Muscle layer of colon (tissue), 2 donors: ENCODE results near the gene DNAJC1.
"Not testable (repeated sequence)": the region's sequence is repeated elsewhere in the genome, so short reads cannot be mapped to it uniquely, and the experiment has no call there.

Experiments used
- H3K27ac ChIP-seq: one replicate; pipeline ENCODE4 v1.7.0; 2013; ENCODE audit warnings: low read depth, mild to moderate bottlenecking, low read length, moderate library complexity
- H3K27me3 ChIP-seq, 2 donors: one replicate each; pipeline ENCODE4 v1.7.0; 2013; ENCODE audit warnings: low read length in 2 of 2, mild to moderate bottlenecking in 2 of 2; ENCODE audit not compliant: insufficient read depth in 2 of 2, control insufficient read depth in 1 of 2
- H3K36me3 ChIP-seq: one replicate; pipeline ENCODE4 v1.7.0; 2013; ENCODE audit warnings: mild to moderate bottlenecking, low read length; ENCODE audit not compliant: insufficient read depth
- H3K4me1 ChIP-seq: one replicate; pipeline ENCODE4 v1.7.0; 2013; ENCODE audit warnings: mild to moderate bottlenecking, low read length; ENCODE audit not compliant: insufficient read depth
- H3K4me3 ChIP-seq, 2 donors: one replicate each; pipeline ENCODE4 v1.7.0; 2013; ENCODE audit warnings: low read length in 2 of 2, low read depth in 1 of 2, mild to moderate bottlenecking in 1 of 2, moderate library complexity in 1 of 2
- H3K9ac ChIP-seq: one replicate; pipeline ENCODE4 v1.7.0; 2013; ENCODE audit warnings: low read length
- H3K9me3 ChIP-seq: one replicate; pipeline ENCODE4 v1.7.0; 2013; ENCODE audit warnings: mild to moderate bottlenecking, low read length
- donor health status: abdominal sarcoma.
- donor health status: Adenocarcinoma of cecum.

DNAJC1 gene, protein sequence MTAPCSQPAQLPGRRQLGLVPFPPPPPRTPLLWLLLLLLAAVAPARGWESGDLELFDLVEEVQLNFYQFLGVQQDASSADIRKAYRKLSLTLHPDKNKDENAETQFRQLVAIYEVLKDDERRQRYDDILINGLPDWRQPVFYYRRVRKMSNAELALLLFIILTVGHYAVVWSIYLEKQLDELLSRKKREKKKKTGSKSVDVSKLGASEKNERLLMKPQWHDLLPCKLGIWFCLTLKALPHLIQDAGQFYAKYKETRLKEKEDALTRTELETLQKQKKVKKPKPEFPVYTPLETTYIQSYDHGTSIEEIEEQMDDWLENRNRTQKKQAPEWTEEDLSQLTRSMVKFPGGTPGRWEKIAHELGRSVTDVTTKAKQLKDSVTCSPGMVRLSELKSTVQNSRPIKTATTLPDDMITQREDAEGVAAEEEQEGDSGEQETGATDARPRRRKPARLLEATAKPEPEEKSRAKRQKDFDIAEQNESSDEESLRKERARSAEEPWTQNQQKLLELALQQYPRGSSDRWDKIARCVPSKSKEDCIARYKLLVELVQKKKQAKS

DNA sequence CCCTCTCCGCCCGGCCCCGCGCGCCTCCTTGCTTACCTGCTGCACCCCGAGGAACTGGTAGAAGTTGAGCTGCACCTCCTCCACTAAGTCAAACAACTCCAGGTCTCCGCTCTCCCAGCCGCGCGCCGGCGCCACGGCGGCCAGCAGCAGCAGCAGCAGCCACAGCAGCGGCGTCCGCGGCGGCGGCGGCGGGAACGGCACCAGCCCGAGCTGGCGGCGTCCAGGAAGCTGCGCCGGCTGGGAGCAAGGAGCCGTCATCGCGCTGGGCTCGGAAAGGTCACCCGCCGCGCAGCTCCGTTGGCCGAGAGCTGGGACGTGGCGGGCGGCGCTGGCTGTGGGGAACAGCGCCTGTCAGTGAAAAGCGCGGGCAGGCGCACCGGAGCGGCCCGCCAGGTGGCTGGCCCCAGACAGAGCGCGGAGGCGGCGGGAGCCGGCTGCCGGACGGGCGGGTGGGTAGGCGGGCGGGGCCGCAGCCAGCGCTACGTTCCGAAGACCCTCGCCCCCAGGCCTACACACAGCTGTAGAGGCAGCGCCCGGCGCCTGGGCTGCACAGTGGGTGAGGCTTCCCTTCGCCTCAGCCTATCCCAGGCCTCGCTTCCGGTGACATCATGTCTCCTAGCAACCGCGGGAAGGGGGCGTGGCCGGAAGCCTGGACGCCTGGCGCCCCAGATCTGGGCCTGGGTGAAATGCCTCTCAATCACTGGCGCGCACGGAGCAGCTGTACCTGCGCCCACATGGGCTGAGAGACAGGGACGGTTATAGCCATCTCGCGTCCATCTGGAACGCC is at the start of gene DNAJC1:
TSS of gene DNAJC1 (minus strand) at position 554 of the 787 bp plus-strand sequence. CDS start at position 258, 296 bp downstream.
- peak within 1 kb of the TSS; percentile 53 for H3K9ac ChIP-seq
- no peaks in the 10 kb centered on the region for H3K9me3 ChIP-seq
- H3K27me3 ChIP-seq: no peaks in the 10 kb centered on the region
- peaks cover 20% of the 10 kb centered on the region for H3K4me1 ChIP-seq
- H3K4me3 ChIP-seq: peak within 1 kb of the TSS; percentile 67 to 94
- H3K36me3 ChIP-seq: no peaks in the 10 kb centered on the region
- peak within 1 kb of the TSS; percentile 95 for H3K27ac ChIP-seq

DNA sequence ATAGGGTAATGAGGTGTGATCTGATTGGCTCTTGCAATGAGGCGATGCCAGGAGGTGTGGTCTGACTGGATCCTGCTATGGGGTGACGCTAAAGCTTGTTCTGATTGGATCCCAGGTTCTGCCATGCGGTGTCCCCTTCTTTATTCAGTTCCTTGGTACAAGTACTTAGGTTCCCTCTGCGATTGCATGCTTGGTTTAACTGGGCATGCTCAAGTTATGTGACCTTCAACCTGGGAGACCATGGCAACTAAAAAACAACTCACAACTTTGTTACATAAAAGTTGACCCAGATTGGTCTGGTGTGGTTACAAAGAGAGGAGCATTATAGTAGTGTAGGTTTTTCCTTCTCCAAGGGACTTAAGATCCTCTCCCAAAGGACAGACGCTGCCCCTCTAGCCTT is 49.5 kb upstream of the DNAJC1 start:
- Histone ChIP-seq H3K9me3 (no peaks in the 10 kb centered on the region), H3K4me3 (no peak overlapping the region), H3K27ac (no peak overlapping the region), H3K27me3 (no peaks in the 10 kb centered on the region), H3K36me3 (no peaks in the 10 kb centered on the region), H3K4me1 (no peaks in the 10 kb centered on the region), H3K9ac (no peak overlapping the region)

DNA sequence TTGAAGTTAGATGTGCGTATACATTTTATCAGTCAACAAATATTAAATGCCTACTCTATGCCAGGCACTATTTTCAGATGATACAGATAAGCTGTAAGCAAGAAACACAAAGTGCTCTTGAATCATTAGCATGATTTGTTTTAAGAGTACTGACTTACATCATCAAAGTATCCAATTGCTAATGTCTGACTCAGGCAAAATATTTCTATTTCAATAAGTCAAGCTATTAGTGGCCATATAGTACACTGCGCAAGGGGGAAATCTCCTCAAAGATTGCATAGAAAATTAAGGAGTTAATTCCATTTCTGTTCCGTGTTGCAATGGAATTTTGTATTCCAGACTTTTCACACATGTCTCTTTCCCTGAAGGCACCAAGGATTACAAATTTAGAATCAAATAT is 46.1 kb upstream of the DNAJC1 start:
- Histone ChIP-seq H3K36me3 (no peaks in the 10 kb centered on the region), H3K9ac (no peak overlapping the region), H3K9me3 (no peaks in the 10 kb centered on the region), H3K4me3 (no peak overlapping the region), H3K27me3 (no peaks in the 10 kb centered on the region), H3K27ac (no peak overlapping the region), H3K4me1 (no peaks in the 10 kb centered on the region)

DNA sequence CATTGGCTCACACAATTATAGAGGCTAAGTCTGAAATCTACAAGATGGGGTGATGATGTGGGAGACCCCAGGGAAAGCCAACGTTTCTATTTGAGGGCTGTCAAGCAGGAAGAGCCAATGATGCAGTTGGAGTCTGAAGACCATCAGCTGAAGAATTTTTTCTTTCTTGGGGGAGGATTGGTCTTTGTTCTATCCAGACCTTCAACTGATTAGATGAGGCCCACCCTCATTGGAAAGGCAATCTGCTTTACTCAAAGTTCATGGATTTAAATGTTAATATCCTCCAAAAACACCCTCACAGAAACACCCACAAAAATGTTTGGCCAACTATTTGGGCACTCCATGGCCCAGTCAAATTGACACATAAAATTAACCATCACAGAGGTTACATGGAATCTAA is 44.3 kb upstream of the DNAJC1 start:
- no peaks in the 10 kb centered on the region for H3K9me3 ChIP-seq
- no peaks in the 10 kb centered on the region for H3K4me1 ChIP-seq
- H3K27ac ChIP-seq: no peak overlapping the region
- H3K36me3 ChIP-seq: no peaks in the 10 kb centered on the region
- no peak overlapping the region for H3K9ac ChIP-seq
- no peak overlapping the region for H3K4me3 ChIP-seq
- no peaks in the 10 kb centered on the region for H3K27me3 ChIP-seq

DNA sequence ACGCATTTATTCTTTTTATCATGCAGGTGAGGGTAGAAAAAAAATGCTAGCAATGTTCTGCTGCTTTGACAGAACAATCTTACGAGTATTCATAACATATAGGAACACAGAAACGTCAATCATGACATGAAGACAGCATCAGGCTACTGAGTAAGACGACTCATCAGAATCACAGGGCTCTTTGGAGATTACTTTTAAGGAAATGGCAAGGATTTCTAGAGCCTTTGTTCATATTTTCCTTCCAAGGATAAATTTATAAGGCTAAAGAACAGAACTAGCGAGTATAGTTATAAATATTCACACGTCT is 39.8 kb upstream of the DNAJC1 start:
- Histone ChIP-seq H3K4me3 (no peak overlapping the region), H3K27me3 (no peaks in the 10 kb centered on the region), H3K9me3 (no peaks in the 10 kb centered on the region), H3K4me1 (no peaks in the 10 kb centered on the region), H3K36me3 (no peaks in the 10 kb centered on the region), H3K9ac (no peak overlapping the region), H3K27ac (no peak overlapping the region)

DNA sequence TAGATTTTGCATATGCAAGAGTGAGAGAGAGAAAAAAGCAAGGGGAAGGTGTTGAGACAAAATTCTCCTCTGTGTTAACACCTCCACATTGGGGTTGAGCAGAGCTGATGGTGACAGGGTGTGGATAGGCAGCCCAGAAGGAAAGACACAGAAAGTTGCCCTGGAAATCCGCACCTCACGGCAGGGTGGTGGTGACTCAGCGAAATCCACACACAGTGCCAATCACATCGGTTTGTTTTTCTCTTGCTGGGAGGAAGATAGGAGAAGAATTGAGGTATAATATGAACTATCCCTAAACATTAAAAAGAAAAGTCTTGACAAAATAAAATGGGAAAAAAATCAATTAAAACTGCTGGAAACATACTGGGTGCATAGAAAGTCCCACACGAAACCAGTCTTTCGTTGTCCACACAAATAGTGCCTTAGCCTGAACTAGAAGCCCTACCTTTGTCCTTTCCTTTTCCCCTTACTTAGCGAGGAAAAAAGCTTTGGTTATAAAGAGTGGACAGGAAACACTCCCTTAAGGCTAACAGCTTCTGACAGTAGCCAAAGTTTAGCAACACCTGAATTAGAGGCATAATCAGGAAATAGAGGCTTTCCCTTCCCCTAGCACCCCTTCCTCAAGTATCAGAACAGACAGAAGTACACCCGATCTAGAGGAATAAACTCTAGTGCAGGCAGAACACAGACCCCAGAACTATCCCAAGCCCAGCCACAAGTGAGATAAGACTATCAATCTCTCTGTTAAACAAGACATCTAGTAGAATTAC is 39.2 kb upstream of the DNAJC1 start:
- Histone ChIP-seq H3K4me1 (no peaks in the 10 kb centered on the region), H3K27ac (no peak overlapping the region), H3K9ac (no peak overlapping the region), H3K4me3 (no peak overlapping the region), H3K36me3 (no peaks in the 10 kb centered on the region), H3K27me3 (no peaks in the 10 kb centered on the region), H3K9me3 (no peaks in the 10 kb centered on the region)

DNA sequence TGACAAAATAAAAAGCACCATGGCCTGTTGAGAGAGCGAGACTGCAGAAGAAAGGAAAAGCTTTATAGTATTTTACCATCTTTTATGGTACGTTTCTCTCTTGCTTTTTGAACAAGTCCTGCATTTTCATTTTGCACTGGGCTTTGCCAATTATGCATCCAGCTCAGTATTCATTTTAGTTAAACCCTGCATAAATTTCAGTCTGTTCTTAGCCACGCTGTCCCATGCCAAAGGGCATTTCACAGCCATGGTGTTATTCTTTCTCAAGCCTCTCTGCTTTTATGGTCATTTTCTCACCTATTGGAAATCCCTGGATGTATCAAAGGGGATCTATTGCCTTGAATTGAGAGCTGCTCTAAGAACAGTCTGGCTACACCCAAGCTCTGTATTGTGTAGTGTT is 30.8 kb upstream of the DNAJC1 start:
- no peaks in the 10 kb centered on the region for H3K4me1 ChIP-seq
- no peak overlapping the region for H3K27ac ChIP-seq
- H3K4me3 ChIP-seq: no peak overlapping the region
- H3K9me3 ChIP-seq: no peaks in the 10 kb centered on the region
- no peaks in the 10 kb centered on the region for H3K36me3 ChIP-seq
- no peak overlapping the region for H3K9ac ChIP-seq
- H3K27me3 ChIP-seq: no peaks in the 10 kb centered on the region

DNA sequence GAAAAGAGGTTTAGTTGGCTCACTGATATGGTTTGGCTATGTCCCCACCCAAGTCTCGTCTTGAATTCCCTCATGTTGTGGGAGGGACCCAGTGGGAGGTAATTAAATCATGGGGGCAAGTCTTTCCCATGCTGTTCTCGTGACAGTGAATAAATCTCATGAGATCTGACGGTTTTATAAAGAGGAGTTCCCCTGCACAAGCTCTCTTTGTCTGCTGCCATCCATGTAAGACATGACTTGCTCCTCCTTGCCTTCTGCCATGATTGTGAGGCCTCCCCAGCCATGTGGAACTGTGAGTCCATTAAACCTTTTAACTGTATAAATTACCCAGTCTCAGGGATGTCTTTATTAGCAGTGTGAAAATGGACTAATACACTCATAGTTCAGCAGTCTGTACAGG is 28.7 kb upstream of the DNAJC1 start:
- H3K9me3 ChIP-seq, H3K36me3 ChIP-seq, H3K27me3 ChIP-seq, H3K4me1 ChIP-seq, H3K9ac ChIP-seq, H3K27ac ChIP-seq, H3K4me3 ChIP-seq: not testable (repeated sequence)

DNA sequence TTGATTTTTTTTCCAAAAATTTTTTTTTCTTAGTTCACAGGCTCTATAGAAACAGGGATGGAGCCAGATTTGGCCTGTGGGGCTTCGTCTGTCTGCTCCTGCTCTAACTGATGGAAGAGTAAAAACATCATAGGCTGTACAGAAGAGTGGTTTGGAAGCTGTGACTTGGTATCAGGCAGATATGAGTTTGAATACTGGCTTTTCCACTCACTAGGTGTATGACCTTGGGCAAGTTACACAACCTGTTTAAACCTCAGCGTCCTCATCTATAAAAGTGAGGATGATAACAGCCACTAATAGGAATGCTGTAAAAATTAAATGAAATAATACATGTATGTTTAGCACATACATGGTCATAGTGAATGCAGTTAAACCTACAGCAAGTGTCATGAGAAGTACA is 26.9 kb upstream of the DNAJC1 start:
- Histone ChIP-seq H3K4me1 (no peaks in the 10 kb centered on the region), H3K27ac (no peak overlapping the region), H3K9ac (no peak overlapping the region), H3K36me3 (no peaks in the 10 kb centered on the region), H3K9me3 (no peaks in the 10 kb centered on the region), H3K4me3 (no peak overlapping the region), H3K27me3 (no peaks in the 10 kb centered on the region)

DNA sequence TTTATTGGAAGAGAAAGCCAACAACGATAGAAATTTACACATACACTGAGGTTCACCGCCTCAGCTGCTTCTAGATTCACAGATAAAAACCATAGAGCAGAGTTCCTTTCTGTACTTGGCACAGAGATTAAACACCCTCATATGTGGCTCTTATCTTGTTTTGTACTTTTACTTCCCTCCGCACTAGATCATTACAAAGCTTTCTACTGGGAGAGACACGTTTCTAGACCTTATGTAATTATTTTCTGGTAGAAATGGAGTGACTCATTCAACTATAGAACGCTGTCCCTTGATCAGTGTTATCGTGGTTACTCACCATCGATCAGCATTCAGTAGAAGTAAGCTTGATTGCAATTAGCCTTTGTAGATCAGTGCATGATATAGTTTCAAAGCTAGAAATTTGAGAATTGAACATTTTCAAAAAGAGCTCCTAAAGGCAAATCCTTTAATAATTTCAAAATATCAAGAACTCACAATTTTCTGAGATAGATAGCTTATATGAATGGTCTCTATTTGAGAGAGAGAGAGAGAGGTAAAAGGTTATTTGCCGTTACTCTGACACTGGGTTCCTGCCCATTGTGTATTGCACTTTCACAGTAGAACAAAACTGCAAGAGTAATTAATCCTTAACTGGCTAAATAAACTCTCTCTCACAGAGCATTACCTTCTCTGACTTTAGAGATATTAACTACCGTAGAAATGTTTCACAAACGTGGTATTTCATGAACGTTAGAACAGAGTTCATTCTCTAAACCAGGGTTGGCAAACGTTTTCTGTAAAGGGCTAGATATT is 26.1 kb upstream of the DNAJC1 start:
- no peak overlapping the region for H3K9ac ChIP-seq
- H3K4me1 ChIP-seq: no peaks in the 10 kb centered on the region
- no peak overlapping the region for H3K27ac ChIP-seq
- H3K9me3 ChIP-seq: no peaks in the 10 kb centered on the region
- no peaks in the 10 kb centered on the region for H3K27me3 ChIP-seq
- H3K36me3 ChIP-seq: no peaks in the 10 kb centered on the region
- no peak overlapping the region for H3K4me3 ChIP-seq
